Prostate gland (tissue), 2 donors: ENCODE data around the gene LYRM4.
"Not testable (repeated sequence)": the region's sequence is repeated elsewhere in the genome, so short reads cannot be mapped to it uniquely, and the experiment has no call there.

Experiments
- POLR2A ChIP-seq: fragments of 450-650 bp; IDR thresholded peaks from one replicate; pipeline ENCODE4 v1.6.1; 2016; ENCODE audit warnings: antibody characterized with exemption, mild to moderate bottlenecking
- TF ChIP-seq, protein P1 (sequence below), 4 experiments: fragments of 200-600 bp in 2 of 4; fragments of 450-650 bp in 2 of 4; sonication (generic) in 2 of 4; IDR thresholded peaks; 1 replicate in 3 of 4; 2 replicates in 1 of 4; pipeline ENCODE4 v1.5.1; 2016 to 2019; ENCODE audit warnings: antibody characterized with exemption in 4 of 4, mild to moderate bottlenecking in 2 of 4, moderate library complexity in 2 of 4

DNA sequence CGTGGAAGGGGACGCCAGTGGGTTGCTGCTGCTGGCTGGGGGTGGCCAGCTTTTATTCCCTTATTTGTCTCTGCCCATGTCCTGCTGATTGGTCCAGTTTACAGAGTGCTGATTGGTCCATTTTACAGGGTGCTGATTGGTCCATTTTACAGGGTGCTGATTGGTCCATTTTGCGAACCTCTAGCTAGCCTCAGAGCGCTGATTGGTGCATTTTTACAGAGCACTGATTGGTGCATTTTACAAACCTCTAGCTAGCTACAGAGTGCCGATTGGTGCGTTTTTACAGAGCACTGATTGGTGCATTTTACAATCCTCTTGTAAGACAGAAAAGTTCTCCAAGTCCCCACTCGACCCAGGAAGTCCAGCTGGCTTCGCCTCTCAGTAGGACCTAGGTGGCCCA lies 140.2 kb downstream of the LYRM4 start:
- TF ChIP-seq, protein P1, sequence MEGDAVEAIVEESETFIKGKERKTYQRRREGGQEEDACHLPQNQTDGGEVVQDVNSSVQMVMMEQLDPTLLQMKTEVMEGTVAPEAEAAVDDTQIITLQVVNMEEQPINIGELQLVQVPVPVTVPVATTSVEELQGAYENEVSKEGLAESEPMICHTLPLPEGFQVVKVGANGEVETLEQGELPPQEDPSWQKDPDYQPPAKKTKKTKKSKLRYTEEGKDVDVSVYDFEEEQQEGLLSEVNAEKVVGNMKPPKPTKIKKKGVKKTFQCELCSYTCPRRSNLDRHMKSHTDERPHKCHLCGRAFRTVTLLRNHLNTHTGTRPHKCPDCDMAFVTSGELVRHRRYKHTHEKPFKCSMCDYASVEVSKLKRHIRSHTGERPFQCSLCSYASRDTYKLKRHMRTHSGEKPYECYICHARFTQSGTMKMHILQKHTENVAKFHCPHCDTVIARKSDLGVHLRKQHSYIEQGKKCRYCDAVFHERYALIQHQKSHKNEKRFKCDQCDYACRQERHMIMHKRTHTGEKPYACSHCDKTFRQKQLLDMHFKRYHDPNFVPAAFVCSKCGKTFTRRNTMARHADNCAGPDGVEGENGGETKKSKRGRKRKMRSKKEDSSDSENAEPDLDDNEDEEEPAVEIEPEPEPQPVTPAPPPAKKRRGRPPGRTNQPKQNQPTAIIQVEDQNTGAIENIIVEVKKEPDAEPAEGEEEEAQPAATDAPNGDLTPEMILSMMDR (IDR thresholded peaks at IDR 0.05) = not testable (repeated sequence)
- TF ChIP-seq POLR2A = not testable (repeated sequence)
